Activated T-cell treated with anti-CD3 and anti-CD28 coated beads, Interleukin-2, amount 50 U/mL, for 1 hour (primary cell): ENCODE data around the gene GLT1D1.

ENCODE experiments used
- DNase-seq: peaks from one replicate; pipeline ENCODE4 v3.0.0-alpha.2; 2020

GLT1D1 gene

GRCh38 chr12:128918481-128919260 is 65.4 kb downstream of the GLT1D1 start:
- no peak for DNase-seq

- no peak for DNase-seq
These were observed 67.2 kb downstream of the GLT1D1 start for GRCh38 chr12:128920468-128920867.

GRCh38 chr12:128928361-128928760 is 75.1 kb downstream of the GLT1D1 start:
- no peak for DNase-seq

- DNase-seq, result no peak
These were observed 75.8 kb downstream of the GLT1D1 start for GRCh38 chr12:128929057-128929456.

- DNase-seq, result no peak
These were observed 77.3 kb downstream of the GLT1D1 start for GRCh38 chr12:128930606-128931005.

- DNase-seq, result no peak
These were observed 79.2 kb downstream of the GLT1D1 start for GRCh38 chr12:128932521-128932920.

- no peak for DNase-seq
These were observed 79.8 kb downstream of the GLT1D1 start for GRCh38 chr12:128933039-128933438.

GRCh38 chr12:128933926-128934325 is 80.6 kb downstream of the GLT1D1 start:
- DNase-seq, result no peak

- DNase-seq, result no peak
These were observed 85.6 kb downstream of the GLT1D1 start for GRCh38 chr12:128938886-128939285.

GRCh38 chr12:128940090-128940888 is 87.0 kb downstream of the GLT1D1 start:
- DNase-seq, result no peak

- no peak for DNase-seq
These were observed 87.7 kb downstream of the GLT1D1 start for GRCh38 chr12:128940974-128941373.

- DNase-seq, result no peak
These were observed 89.7 kb downstream of the GLT1D1 start for GRCh38 chr12:128942960-128943477.

GRCh38 chr12:128944956-128945355 is 91.7 kb downstream of the GLT1D1 start:
- DNase-seq, result no peak

- DNase-seq, result no peak
These were observed 93.9 kb downstream of the GLT1D1 start for GRCh38 chr12:128947209-128947608.

GRCh38 chr12:128949086-128949485 is 95.8 kb downstream of the GLT1D1 start:
- no peak for DNase-seq

- DNase-seq, result no peak
These were observed 98.2 kb downstream of the GLT1D1 start for GRCh38 chr12:128951448-128951847.

GRCh38 chr12:128956755-128957154 is 103.5 kb downstream of the GLT1D1 start:
- no peak for DNase-seq

GRCh38 chr12:128959901-128960300 is 106.6 kb downstream of the GLT1D1 start:
- DNase-seq, result no peak

- no peak for DNase-seq
These were observed 108.1 kb downstream of the GLT1D1 start for GRCh38 chr12:128961308-128961902.

- DNase-seq, result no peak
These were observed 108.7 kb downstream of the GLT1D1 start for GRCh38 chr12:128961957-128962356.

GRCh38 chr12:128966203-128966810 is 113.0 kb downstream of the GLT1D1 start:
- no peak for DNase-seq

GRCh38 chr12:128968668-128969067 is 115.4 kb downstream of the GLT1D1 start:
- no peak for DNase-seq

GRCh38 chr12:128969480-128970055 is 116.3 kb downstream of the GLT1D1 start:
- no peak for DNase-seq
